Astrocyte of the spinal cord (primary cell): ENCODE results near the gene PPY.

Source experiments
- DNase-seq: peaks from one replicate; pipeline ENCODE4 v3.0.0; 2011; ENCODE audit warnings: low read depth, low spot score
- H3K4me3 ChIP-seq: 2 replicates; pipeline ENCODE4 v1.5.1; 2011; ENCODE audit warnings: low read depth, mild to moderate bottlenecking, low read length, moderate library complexity
- in situ Hi-C: cut with HindIII; loops from 2 replicates; pipeline ENCODE4 v1.10.0; 2017; ENCODE audit warnings: low sequenced_read_pairs
- TF ChIP-seq, protein P1 (sequence below): IDR thresholded peaks from 2 replicates; pipeline ENCODE4 v1.5.1; 2012; ENCODE audit warnings: low read depth, mild to moderate bottlenecking, low read length, inconsistent platforms

Gene PPY

DNA sequence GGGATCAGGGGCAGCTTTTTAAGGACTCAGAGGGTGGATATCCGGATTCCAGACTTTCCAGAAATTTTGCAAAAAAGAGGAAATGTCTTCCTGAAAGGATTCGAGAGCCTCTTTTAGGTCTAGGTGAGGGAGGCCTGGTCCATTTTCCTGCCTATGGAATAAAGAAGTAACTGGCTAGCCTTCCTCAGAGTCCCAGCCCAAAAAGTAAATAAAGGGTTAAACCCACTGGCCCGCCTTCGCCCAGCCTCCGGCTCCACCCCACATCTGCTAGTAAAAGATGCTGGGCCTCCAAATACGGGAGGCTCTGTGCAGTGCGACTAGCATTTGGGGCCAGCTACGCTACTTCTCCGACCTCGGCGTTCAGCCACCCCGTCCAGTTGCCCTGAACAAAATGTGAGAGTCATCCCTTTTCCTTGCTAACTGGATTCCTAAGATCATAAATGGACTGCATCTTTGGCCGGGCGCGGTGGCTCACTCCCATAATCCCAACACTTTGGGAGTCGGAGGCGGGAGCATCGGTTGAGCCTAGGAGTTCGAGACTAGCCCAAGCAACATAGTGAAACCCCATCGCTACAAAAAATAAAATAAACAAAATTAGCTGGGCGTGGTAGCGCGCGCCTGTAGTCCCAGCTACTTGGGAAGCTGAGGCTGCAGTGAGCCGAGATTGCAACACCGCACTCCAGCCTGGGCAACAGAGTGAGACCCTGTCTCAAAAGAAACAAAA, 34.1 kb downstream of the PPY start:
- TF ChIP-seq, protein P1, sequence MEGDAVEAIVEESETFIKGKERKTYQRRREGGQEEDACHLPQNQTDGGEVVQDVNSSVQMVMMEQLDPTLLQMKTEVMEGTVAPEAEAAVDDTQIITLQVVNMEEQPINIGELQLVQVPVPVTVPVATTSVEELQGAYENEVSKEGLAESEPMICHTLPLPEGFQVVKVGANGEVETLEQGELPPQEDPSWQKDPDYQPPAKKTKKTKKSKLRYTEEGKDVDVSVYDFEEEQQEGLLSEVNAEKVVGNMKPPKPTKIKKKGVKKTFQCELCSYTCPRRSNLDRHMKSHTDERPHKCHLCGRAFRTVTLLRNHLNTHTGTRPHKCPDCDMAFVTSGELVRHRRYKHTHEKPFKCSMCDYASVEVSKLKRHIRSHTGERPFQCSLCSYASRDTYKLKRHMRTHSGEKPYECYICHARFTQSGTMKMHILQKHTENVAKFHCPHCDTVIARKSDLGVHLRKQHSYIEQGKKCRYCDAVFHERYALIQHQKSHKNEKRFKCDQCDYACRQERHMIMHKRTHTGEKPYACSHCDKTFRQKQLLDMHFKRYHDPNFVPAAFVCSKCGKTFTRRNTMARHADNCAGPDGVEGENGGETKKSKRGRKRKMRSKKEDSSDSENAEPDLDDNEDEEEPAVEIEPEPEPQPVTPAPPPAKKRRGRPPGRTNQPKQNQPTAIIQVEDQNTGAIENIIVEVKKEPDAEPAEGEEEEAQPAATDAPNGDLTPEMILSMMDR, result no peak
- H3K4me3 ChIP-seq, result peak overlapping the region; percentile 61
- peak; percentile 65 for DNase-seq
- in situ Hi-C loops, result no loop called here

DNA sequence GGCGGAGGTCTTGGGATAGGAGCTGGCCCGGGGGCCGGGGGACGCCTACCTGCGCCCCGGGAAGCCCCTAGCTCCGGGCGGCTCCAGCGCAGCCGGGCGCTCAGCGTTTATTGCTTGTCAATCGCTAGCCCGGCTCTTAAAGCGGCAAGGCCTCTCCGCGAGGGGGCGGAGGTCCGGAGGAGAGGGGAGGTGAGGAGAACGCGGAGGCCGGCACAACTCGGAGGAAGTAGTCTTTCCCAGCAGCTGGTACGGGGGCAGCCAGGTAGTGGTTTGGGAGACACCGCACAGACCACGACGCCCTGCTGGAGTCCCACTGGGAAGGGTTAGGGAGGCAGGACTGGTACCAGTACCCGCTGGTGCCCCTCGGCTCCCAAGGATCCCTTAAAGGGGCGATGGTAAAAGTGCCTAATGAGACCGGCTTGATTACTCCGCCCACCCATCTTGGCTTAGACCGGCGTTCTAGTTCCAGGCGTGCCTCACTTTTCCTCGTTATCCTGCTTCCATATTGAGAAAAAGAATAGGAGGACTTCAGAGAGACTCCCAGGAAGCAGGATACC, 34.8 kb downstream of the PPY start, which contains the start of gene MPP2:
Gene MPP2 (minus strand): TSS at position 112 of the 557 bp plus-strand sequence. CDS start 3,076 bp downstream, outside the sequence.
- in situ Hi-C loops, result no loop called here
- TF ChIP-seq, protein P1, result peak; percentile 24
- DNase-seq, result peak; percentile 72
- peak within 1 kb of the TSS; percentile 61 for H3K4me3 ChIP-seq

DNA sequence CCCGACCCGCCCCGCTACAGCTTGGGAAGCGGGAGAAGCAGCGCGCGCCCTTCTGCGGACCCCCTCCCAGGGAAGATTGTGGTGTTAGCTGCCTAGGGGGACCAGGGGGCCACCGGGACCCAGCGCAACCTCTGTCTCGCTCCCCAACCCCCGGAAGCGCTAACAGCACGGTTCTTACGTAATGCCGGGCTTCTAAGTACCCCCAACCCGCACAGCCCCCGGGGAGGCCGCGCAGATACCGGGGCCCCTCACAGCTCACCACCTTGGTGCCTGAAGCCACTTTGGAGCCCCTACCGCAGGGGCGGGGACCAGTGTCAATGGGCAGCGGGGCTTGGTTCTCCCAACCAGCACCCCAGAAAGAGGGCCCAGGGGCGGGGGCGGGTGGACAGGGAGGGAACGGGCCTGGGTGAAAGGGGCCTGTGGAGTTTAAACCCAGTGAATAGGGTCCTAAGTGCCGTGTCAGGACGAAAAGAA, 35.3 kb downstream of the PPY start:
- no peak for DNase-seq
- H3K4me3 ChIP-seq, result peak overlapping the region; percentile 61
- in situ Hi-C loops, result no loop called here
- TF ChIP-seq, protein P1, result no peak

DNA sequence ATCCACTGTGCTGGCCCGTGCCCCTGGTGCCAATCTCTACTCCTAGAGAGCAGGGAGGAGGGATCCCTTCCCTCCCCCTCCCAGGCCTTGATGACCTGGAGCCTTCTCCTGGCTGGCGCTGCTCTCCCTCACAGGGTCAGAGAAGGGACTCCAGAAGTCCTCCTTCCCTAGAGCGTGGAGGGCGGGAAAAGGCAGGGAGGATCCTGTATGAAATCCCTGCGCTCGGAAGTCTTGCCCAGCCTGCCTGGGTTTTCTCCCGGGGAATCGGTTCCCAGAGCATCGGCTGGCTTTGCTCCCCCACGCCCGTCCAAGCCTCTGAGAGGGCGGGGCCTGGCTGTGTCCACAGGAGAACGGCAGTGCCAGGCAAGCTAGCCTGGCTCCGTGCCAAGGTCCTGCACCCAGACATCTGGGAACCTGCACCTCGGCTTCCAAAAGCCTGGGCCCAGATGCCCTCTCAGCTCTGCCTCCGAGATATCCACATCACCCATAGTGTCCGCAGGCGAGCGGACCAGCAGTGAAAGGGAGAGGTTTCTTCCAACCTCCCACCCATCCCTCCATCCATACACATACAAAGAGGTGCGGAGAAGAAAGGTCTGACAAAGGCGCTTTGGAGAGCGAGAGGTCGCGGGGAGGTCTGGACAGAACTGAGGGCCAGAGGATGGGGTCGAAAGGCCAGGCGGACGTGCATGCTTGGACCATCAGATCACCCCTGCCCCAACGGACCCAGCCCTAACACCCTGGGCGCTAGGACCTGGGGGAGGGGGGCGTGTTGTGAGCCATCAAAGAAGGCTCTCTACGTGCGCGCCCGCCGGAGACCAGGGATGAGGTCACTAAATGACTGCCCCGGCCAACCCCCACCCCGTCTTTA, 36.1 kb downstream of the PPY start:
- in situ Hi-C loops, result no loop called here
- DNase-seq, result peak; percentile 47
- TF ChIP-seq, protein P1, result no peak
- H3K4me3 ChIP-seq, result peak overlapping the region; percentile 61

DNA sequence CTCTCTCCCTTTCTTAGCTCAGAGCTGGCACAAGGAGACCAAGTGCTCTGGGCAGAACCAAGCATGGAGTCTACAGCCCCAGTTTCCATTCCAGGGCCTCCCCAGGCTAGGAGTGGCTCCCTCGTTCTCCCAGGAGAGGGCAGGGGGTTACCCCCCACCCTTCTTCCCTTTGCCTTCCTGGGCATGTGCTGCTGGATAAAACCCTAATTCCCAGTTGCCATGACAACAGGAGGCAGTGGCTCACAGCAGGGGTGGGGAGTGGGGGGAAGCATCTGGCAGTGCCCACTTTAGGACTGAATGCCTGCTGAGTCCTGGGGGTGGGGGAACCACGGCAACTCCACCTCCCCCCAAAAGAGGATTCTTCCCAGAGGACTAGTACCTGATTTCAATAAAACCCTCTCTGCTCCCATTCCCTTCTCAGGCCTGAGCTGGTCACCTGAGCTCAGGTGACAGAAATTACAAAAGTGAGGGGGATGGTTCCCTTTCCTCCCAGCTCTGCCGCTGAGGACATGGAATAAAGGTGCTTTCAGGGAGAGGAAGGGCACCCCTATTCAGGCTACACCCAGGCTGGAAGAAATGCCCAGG, 36.8 kb downstream of the PPY start:
- TF ChIP-seq, protein P1, result no peak
- no peak overlapping the region for H3K4me3 ChIP-seq
- no peak for DNase-seq
- in situ Hi-C loops, result no loop called here
